HCT116 (cell line): ENCODE results near the gene MIA. TPM values are rescaled to one million over a fixed set of nuclear protein-coding genes. Genes with fewer than 3 reads are reported as not detected.

Experiments used
- ATAC-seq: fragments of 200-7000 bp; cut with Tn5 transposase; 2 replicates; pipeline ENCODE4 v1.9.1; 2020; ENCODE audit warnings: mild to moderate bottlenecking, moderate library complexity
- BruUV-seq: library from RNA; stranded (reverse); fragments of 400-500 nt; replicated peaks from 2 replicates; lab custom pipeline; 2021; lab: Mats Ljungman, UMichigan
- CTCF ChIA-PET: fragments of 300-600 bp; sonication (Branson Sonifier 250); formaldehyde crosslinking; loops from one replicate; lab custom pipeline; 2021; ENCODE audit warnings: antibody characterized with exemption; lab: Charles Lee
- POLR2A ChIA-PET: fragments of 300-600, 350-600 bp; sonication (Branson Sonifier 250); formaldehyde crosslinking; loops from one replicate; lab custom pipeline; 2021; ENCODE audit warnings: antibody characterized with exemption; lab: Charles Lee
- RAD21 ChIA-PET, 2 experiments: fragments of 300-600 bp; sonication (Branson Sonifier 250); formaldehyde crosslinking; loops; one replicate each; lab custom pipeline; 2023; ENCODE audit warnings: low total read pairs in 2 of 2; ENCODE audit not compliant: uncharacterized antibody in 2 of 2, unreplicated experiment in 2 of 2, low non-redundant PET in 1 of 2; lab: Charles Lee
- DNase-seq: peaks from one replicate; pipeline ENCODE4 v3.0.0-alpha.2; 2010; ENCODE audit warnings: low read depth, low spot score
- H2AFZ ChIP-seq: fragments of 200-600 bp; shearing (Covaris generic), sonication (generic); 2 replicates; pipeline ENCODE4 v1.6.1; 2017; ENCODE audit warnings: low read depth, mixed run types, mixed read lengths, antibody characterized with exemption, low read length; ENCODE audit not compliant: poor library complexity, severe bottlenecking
- H3K27ac ChIP-seq: 2 replicates; pipeline ENCODE4 v1.5.1; 2012; ENCODE audit warnings: low read depth, low read length
- H3K27me3 ChIP-seq: fragments of 200-600 bp; sonication (generic); 2 replicates; pipeline ENCODE4 v1.6.1; 2016; ENCODE audit warnings: mixed run types, low read length, mixed read lengths; ENCODE audit not compliant: insufficient read depth
- H3K36me3 ChIP-seq, 2 experiments: fragments of 200-500 bp in 1 of 2; fragments of 200-600 bp in 1 of 2; sonication (Bioruptor generic) in 1 of 2; sonication (generic) in 1 of 2; 2 replicates each; pipeline versions ENCODE4 v1.5.1 to v1.6.1; 2014 to 2016; ENCODE audit warnings: low read length in 2 of 2, inconsistent platforms in 1 of 2, mixed read lengths in 1 of 2, mixed run types in 1 of 2; ENCODE audit not compliant: insufficient read depth in 2 of 2, control insufficient read depth in 1 of 2
- H3K4me1 ChIP-seq, 2 experiments: fragments of 200-600 bp in 1 of 2; sonication (generic) in 1 of 2; 2 replicates each; pipeline versions ENCODE4 v1.5.1 to v1.6.1; 2012 to 2017; ENCODE audit warnings: low read length in 2 of 2, inconsistent platforms in 1 of 2, mild to moderate bottlenecking in 1 of 2, mixed read lengths in 1 of 2, mixed run types in 1 of 2, moderate library complexity in 1 of 2; ENCODE audit not compliant: insufficient read depth in 2 of 2, control insufficient read depth in 1 of 2
- H3K4me2 ChIP-seq: fragments of 200-600 bp; sonication (generic); 2 replicates; pipeline ENCODE4 v1.6.1; 2017; ENCODE audit warnings: mixed run types, low read length, mixed read lengths
- H3K4me3 ChIP-seq, 2 experiments: fragments of 200-600 bp in 1 of 2; sonication (generic) in 1 of 2; replicated peaks in 1 of 2; 2 replicates each; pipeline ENCODE4 v1.5.1; 2011 to 2016; ENCODE audit warnings: low read length in 2 of 2, control low read depth in 1 of 2, low read depth in 1 of 2, mild to moderate bottlenecking in 1 of 2, mixed read lengths in 1 of 2, mixed run types in 1 of 2
- H3K79me2 ChIP-seq: fragments of 200-600 bp; sonication (generic); 2 replicates; pipeline ENCODE4 v1.6.1; 2017; ENCODE audit warnings: mild to moderate bottlenecking, mixed run types, low read length, moderate library complexity, mixed read lengths; ENCODE audit not compliant: insufficient read depth
- H3K9ac ChIP-seq: fragments of 200-600 bp; sonication (generic); 2 replicates; pipeline ENCODE4 v1.6.1; 2016; ENCODE audit warnings: low read length, mixed read lengths
- H3K9me2 ChIP-seq: fragments of 200-600 bp; sonication (generic), shearing (Covaris generic); 2 replicates; pipeline ENCODE4 v1.6.1; 2017; ENCODE audit warnings: mixed run types, mild to moderate bottlenecking, moderate library complexity; ENCODE audit not compliant: insufficient read depth
- H3K9me3 ChIP-seq, 2 experiments: fragments of 200-500 bp in 1 of 2; fragments of 200-600 bp in 1 of 2; sonication (Bioruptor generic) in 1 of 2; sonication (generic) in 1 of 2; 2 replicates each; pipeline ENCODE4 v1.6.1; 2014 to 2017; ENCODE audit warnings: low read length in 2 of 2, mixed read lengths in 2 of 2, inconsistent platforms in 1 of 2, low read depth in 1 of 2, mild to moderate bottlenecking in 1 of 2, mixed run types in 1 of 2, moderate library complexity in 1 of 2; ENCODE audit not compliant: control insufficient read depth in 1 of 2, insufficient read depth in 1 of 2
- H4K20me1 ChIP-seq: fragments of 200-600 bp; sonication (generic), shearing (Covaris generic); 2 replicates; pipeline ENCODE4 v1.6.1; 2017; ENCODE audit warnings: mixed run types, mild to moderate bottlenecking, moderate library complexity; ENCODE audit not compliant: insufficient read depth
- CTCF ChIP-seq, 3 experiments: fragments of 200-600 bp in 1 of 3; sonication (generic) in 1 of 3; IDR thresholded peaks in 2 of 3; conservative IDR thresholded peaks in 1 of 3; 2 replicates each; pipeline ENCODE4 v1.5.1; 2012 to 2017; ENCODE audit warnings: low read depth in 2 of 3, low read length in 2 of 3, antibody characterized with exemption in 1 of 3, borderline replicate concordance in 1 of 3, control low read depth in 1 of 3, mild to moderate bottlenecking in 1 of 3, mixed read lengths in 1 of 3, mixed run types in 1 of 3, moderate library complexity in 1 of 3; ENCODE audit not compliant: insufficient read depth in 1 of 3
- EZH2 ChIP-seq: fragments of 200-600 bp; sonication (generic); IDR thresholded peaks from 2 replicates; pipeline ENCODE4 v1.6.1; 2017; ENCODE audit warnings: antibody characterized with exemption, mixed run types
- EZH2phosphoT487 ChIP-seq: fragments of 200-600 bp; IDR thresholded peaks from 2 replicates; pipeline ENCODE4 v1.6.1; 2018; ENCODE audit warnings: antibody characterized with exemption, borderline replicate concordance
- FOSL1 ChIP-seq: IDR thresholded peaks from 2 replicates; pipeline ENCODE4 v1.6.1; 2012; ENCODE audit warnings: low read depth
- MAX ChIP-seq: IDR thresholded peaks from 2 replicates; pipeline ENCODE4 v1.6.1; 2012
- POLR2A ChIP-seq: IDR thresholded peaks from 2 replicates; pipeline ENCODE4 v1.7.0; 2011; ENCODE audit warnings: borderline replicate concordance; ENCODE audit not compliant: insufficient read depth, insufficient read length; ENCODE audit errors: extremely low read depth
- POLR2AphosphoS5 ChIP-seq: IDR thresholded peaks from 2 replicates; pipeline ENCODE4 v1.6.1; 2011; ENCODE audit warnings: mild to moderate bottlenecking, low read depth, low read length, moderate library complexity
- SIN3A ChIP-seq: IDR thresholded peaks from 2 replicates; pipeline ENCODE4 v1.6.1; 2012; ENCODE audit warnings: low read depth
- intact Hi-C: fragments of 100-400 bp; cut with micrococcal nuclease; formaldehyde crosslinking; loops from 2 replicates; pipeline ENCODE4 v1.10.0; 2022
- total RNA-seq: library from RNA; stranded (reverse); gene quantifications from one replicate; pipeline ENCODE4 v1.2.1, GENCODE V29; 2021; ENCODE audit not compliant: unreplicated experiment
- TF ChIP-seq, protein P1 (sequence below): IDR thresholded peaks from 2 replicates; pipeline ENCODE4 v1.6.1; 2012; ENCODE audit warnings: low read depth

The MIA gene
- total RNA-seq, 1 experiment from 2014 or later = 1.4 TPM

DNA sequence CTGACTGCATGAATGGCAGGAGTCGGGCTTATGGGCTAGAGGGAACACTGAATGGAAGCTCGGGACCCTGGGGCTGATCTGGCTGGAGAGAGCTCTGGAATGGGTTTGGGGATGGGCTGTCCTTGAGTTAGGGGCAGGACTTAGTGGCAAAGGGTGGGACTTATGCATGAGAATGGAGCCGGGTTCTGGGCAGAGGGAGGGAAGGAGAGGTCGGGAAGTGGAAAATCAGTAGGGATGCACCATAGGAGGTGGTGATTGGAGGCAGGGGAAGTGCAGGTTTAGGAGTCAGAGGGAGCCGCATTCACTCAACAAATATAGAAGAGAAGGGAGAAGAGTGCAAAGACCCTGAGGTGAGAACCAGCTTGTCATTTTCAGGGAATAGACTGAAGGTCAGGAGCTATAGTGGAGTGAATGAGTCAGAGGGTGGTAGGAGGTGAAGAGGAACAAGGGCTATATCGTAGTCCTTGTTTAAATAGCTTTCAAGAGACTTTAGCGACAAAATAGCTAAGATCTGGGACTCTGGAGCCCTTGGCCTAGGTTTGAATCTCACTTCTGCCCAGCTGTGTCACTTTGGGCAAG is 3.5 kb downstream of the MIA start:
- H3K9me3 ChIP-seq = no peaks in the 10 kb centered on the region
- H3K79me2 ChIP-seq = no peaks in the 10 kb centered on the region
- H4K20me1 ChIP-seq = no peaks in the 10 kb centered on the region
- no peak for TF ChIP-seq POLR2AphosphoS5
- no peak for TF ChIP-seq CTCF (IDR thresholded peaks at IDR 0.05 in 2 of 3, conservative IDR thresholded peaks at IDR 0.05 in 1 of 3; ENCODE audit: borderline replicate concordance in 1 of 3, insufficient read depth in 1 of 3, low read depth in 2 of 3, low read length in 2 of 3)
- TF ChIP-seq MAX = no peak
- TF ChIP-seq POLR2A = no peak
- no peak for TF ChIP-seq FOSL1
- no peak for TF ChIP-seq SIN3A
- TF ChIP-seq, protein P1, sequence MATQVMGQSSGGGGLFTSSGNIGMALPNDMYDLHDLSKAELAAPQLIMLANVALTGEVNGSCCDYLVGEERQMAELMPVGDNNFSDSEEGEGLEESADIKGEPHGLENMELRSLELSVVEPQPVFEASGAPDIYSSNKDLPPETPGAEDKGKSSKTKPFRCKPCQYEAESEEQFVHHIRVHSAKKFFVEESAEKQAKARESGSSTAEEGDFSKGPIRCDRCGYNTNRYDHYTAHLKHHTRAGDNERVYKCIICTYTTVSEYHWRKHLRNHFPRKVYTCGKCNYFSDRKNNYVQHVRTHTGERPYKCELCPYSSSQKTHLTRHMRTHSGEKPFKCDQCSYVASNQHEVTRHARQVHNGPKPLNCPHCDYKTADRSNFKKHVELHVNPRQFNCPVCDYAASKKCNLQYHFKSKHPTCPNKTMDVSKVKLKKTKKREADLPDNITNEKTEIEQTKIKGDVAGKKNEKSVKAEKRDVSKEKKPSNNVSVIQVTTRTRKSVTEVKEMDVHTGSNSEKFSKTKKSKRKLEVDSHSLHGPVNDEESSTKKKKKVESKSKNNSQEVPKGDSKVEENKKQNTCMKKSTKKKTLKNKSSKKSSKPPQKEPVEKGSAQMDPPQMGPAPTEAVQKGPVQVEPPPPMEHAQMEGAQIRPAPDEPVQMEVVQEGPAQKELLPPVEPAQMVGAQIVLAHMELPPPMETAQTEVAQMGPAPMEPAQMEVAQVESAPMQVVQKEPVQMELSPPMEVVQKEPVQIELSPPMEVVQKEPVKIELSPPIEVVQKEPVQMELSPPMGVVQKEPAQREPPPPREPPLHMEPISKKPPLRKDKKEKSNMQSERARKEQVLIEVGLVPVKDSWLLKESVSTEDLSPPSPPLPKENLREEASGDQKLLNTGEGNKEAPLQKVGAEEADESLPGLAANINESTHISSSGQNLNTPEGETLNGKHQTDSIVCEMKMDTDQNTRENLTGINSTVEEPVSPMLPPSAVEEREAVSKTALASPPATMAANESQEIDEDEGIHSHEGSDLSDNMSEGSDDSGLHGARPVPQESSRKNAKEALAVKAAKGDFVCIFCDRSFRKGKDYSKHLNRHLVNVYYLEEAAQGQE = no peak
- no peak for TF ChIP-seq EZH2
- no peak for TF ChIP-seq EZH2phosphoT487
- peak overlapping the region; percentile 92 for H3K27ac ChIP-seq
- TSS peak; percentile 48 for BruUV-seq
- intact Hi-C loops = loop anchor here (1.0 kb wide), 1 partner anchor 20 kb away; no protein-coding TSS in a partner anchor
- H3K4me3 ChIP-seq = peak overlapping the region; percentile 50 to 68
- H2AFZ ChIP-seq = peak overlapping the region; percentile 87
- H3K9ac ChIP-seq = peak overlapping the region; percentile 66
- ChIA-PET RAD21 (no interaction called here), POLR2A (interaction anchor here (1.0 to 3.1 kb wide), 7 partner anchors 9 to 62 kb away, joined by 3 to 24 read pairs (median 5); partner anchors contain the start of genes ACTMAP, COQ8B, EGLN2 and ITPKC), CTCF (interaction anchor here (1.2 to 2.4 kb wide), 5 partner anchors 9 to 144 kb away, joined by 5 to 17 read pairs (median 6); partner anchors contain the start of genes ACTMAP, EGLN2 and SNRPA)
- no peaks in the 10 kb centered on the region for H3K36me3 ChIP-seq
- DNase-seq = no peak
- ATAC-seq = no peak
- no peaks in the 10 kb centered on the region for H3K27me3 ChIP-seq
- H3K4me1 ChIP-seq = peaks cover 15 to 34% of the 10 kb centered on the region in 2 experiments
- H3K9me2 ChIP-seq = no peaks in the 10 kb centered on the region
- peak overlapping the region; percentile 81 for H3K4me2 ChIP-seq
